Naive thymus-derived CD4-positive, alpha-beta T cell (primary cell): Measurements from ENCODE around the gene SMYD3. TPM values are rescaled to one million over a fixed set of nuclear protein-coding genes. Genes with fewer than 3 reads are reported as not detected.

Source experiments
- ATAC-seq: fragments of 150-1000 bp; cut with Tn5 transposase; 2 replicates; pipeline ENCODE4 v1.10.0; 2021; ENCODE audit warnings: mild to moderate bottlenecking, moderate library complexity
- CTCF ChIA-PET: fragments of 350-600 bp; sonication (Branson Sonifier 250); formaldehyde crosslinking; loops from one replicate; lab custom pipeline; 2021; ENCODE audit warnings: antibody characterized with exemption; lab: Charles Lee
- POLR2A ChIA-PET: fragments of 350-600 bp; sonication (Branson Sonifier 250); formaldehyde crosslinking; loops from one replicate; lab custom pipeline; 2021; ENCODE audit warnings: antibody characterized with exemption, inconsistent platforms; lab: Charles Lee
- DNase-seq, 9 donors: peaks; one replicate each; pipeline versions ENCODE4 v3.0.0 to v3.0.0-alpha.2; 2020 to 2022; ENCODE audit warnings: mixed read lengths in 1 of 9
- H3K27ac ChIP-seq: one replicate; pipeline ENCODE4 v1.7.0; 2013; ENCODE audit warnings: mild to moderate bottlenecking, low read depth, low read length, moderate library complexity
- H3K27me3 ChIP-seq, 2 donors: one replicate each; pipeline ENCODE4 v1.7.0; 2013; ENCODE audit warnings: low read length in 2 of 2, mild to moderate bottlenecking in 2 of 2, moderate library complexity in 2 of 2; ENCODE audit not compliant: control insufficient read depth in 2 of 2, insufficient read depth in 2 of 2
- H3K36me3 ChIP-seq, 3 experiments: 1 replicate in 2 of 3; 2 replicates in 1 of 3; pipeline ENCODE4 v1.7.0; 2013; ENCODE audit warnings: low read length in 3 of 3, mild to moderate bottlenecking in 3 of 3, moderate library complexity in 1 of 3; ENCODE audit not compliant: insufficient read depth in 3 of 3, control insufficient read depth in 2 of 3
- H3K4me1 ChIP-seq, 2 donors: one replicate each; pipeline ENCODE4 v1.7.0; 2013; ENCODE audit warnings: low read length in 2 of 2, mild to moderate bottlenecking in 2 of 2, moderate library complexity in 1 of 2; ENCODE audit not compliant: control insufficient read depth in 2 of 2, insufficient read depth in 2 of 2
- H3K4me3 ChIP-seq: 2 replicates; pipeline ENCODE4 v1.7.0; 2013; ENCODE audit warnings: mild to moderate bottlenecking, low read length
- H3K9me3 ChIP-seq, 3 experiments: 1 replicate in 2 of 3; 2 replicates in 1 of 3; pipeline ENCODE4 v1.7.0; 2013; ENCODE audit warnings: low read length in 3 of 3; ENCODE audit not compliant: control insufficient read depth in 2 of 3
- H3K27ac Mint-ChIP-seq, 9 donors: one replicate each; pipeline ENCODE4 v1.8.0; 2020 to 2022; ENCODE audit warnings: mixed read lengths in 9 of 9, mild to moderate bottlenecking in 8 of 9, moderate library complexity in 5 of 9, inconsistent platforms in 2 of 9
- H3K27me3 Mint-ChIP-seq, 5 donors: one replicate each; pipeline ENCODE4 v1.8.0; 2021 to 2022; ENCODE audit warnings: mixed read lengths in 5 of 5, mild to moderate bottlenecking in 1 of 5
- H3K36me3 Mint-ChIP-seq, 5 donors: one replicate each; pipeline ENCODE4 v1.8.0; 2020 to 2022; ENCODE audit warnings: mixed read lengths in 5 of 5, mild to moderate bottlenecking in 3 of 5, inconsistent platforms in 1 of 5
- H3K4me1 Mint-ChIP-seq, 7 donors: one replicate each; pipeline ENCODE4 v1.8.0; 2020 to 2022; ENCODE audit warnings: mixed read lengths in 7 of 7, mild to moderate bottlenecking in 3 of 7, inconsistent platforms in 1 of 7
- H3K4me3 Mint-ChIP-seq, 10 donors: one replicate each; pipeline ENCODE4 v1.8.0; 2020 to 2022; ENCODE audit warnings: mild to moderate bottlenecking in 10 of 10, mixed read lengths in 10 of 10, moderate library complexity in 6 of 10, inconsistent platforms in 2 of 10
- H3K9me3 Mint-ChIP-seq, 11 donors: one replicate each; pipeline ENCODE4 v1.8.0; 2020 to 2022; ENCODE audit warnings: mixed read lengths in 11 of 11, mild to moderate bottlenecking in 4 of 11, inconsistent platforms in 1 of 11, moderate library complexity in 1 of 11
- intact Hi-C, 2 donors: fragments of 100-400 bp; cut with micrococcal nuclease; formaldehyde crosslinking; loops; one replicate each; pipeline ENCODE4 v1.15.1; 2023
- polyA plus RNA-seq, 2 donors: library from polyadenylated mRNA; unstranded; fragments of 300-500 nt; fragmentation: Illumina TruSeq; gene quantifications; one replicate each; pipeline ENCODE4 v1.2.3, GENCODE V29; 2021
- total RNA-seq, 6 experiments: library from RNA in 5 of 6; stranded (reverse) in 5 of 6; gene quantifications; 1 replicate in 5 of 6; 2 replicates in 1 of 6; pipeline ENCODE4 v1.2.3 and lab custom pipeline; 2021 to 2026

The SMYD3 gene
- total and polyA plus RNA-seq, 7 experiments from 2014 or later = 19.5 to 28.6 (median 24.4) TPM

- no peak overlapping the region for H3K27ac ChIP-seq
- H3K4me3 Mint-ChIP-seq = no peak overlapping the region
- H3K36me3 ChIP-seq = no peaks in the 10 kb centered on the region
- no peaks in the 10 kb centered on the region for H3K27me3 ChIP-seq
- intact Hi-C loops = no loop called here
- H3K4me1 ChIP-seq = no peaks in the 10 kb centered on the region
- POLR2A ChIA-PET = no interaction called here
- H3K36me3 Mint-ChIP-seq = peaks cover 0 to 61% (median 20%) of the 10 kb centered on the region in 5 donors
- H3K9me3 ChIP-seq = no peaks in the 10 kb centered on the region
- DNase-seq (no peak), ATAC-seq (no peak)
- H3K4me1 Mint-ChIP-seq = no peaks in the 10 kb centered on the region
- no peak overlapping the region for H3K27ac Mint-ChIP-seq
- H3K4me3 ChIP-seq = no peak overlapping the region
- CTCF ChIA-PET = no interaction called here
- no peaks in the 10 kb centered on the region for H3K27me3 Mint-ChIP-seq
- peaks cover 0 to 3% (median 0%) of the 10 kb centered on the region in 11 donors for H3K9me3 Mint-ChIP-seq
These were observed 319.2 kb downstream of the SMYD3 start for GRCh38 chr1:246187834-246188372.

GRCh38 chr1:246184503-246184902 lies 322.6 kb downstream of the SMYD3 start:
- peaks cover 0 to 3% (median 0%) of the 10 kb centered on the region in 3 experiments for H3K36me3 ChIP-seq
- DNase-seq = no peak
- Mint-ChIP-seq H3K4me3 (no peak overlapping the region), H3K27ac (peak overlapping the region in 1 of 9 donors; percentile 18), H3K36me3 (peaks cover 0 to 55% (median 16%) of the 10 kb centered on the region in 5 donors), H3K9me3 (peaks cover 0 to 3% (median 0%) of the 10 kb centered on the region in 11 donors), H3K27me3 (no peaks in the 10 kb centered on the region), H3K4me1 (peaks cover 0 to 10% (median 5%) of the 10 kb centered on the region in 7 donors)
- no peak for ATAC-seq
- CTCF ChIA-PET = no interaction called here
- intact Hi-C loops = no loop called here
- no peak overlapping the region for H3K4me3 ChIP-seq
- H3K9me3 ChIP-seq = no peaks in the 10 kb centered on the region
- no peaks in the 10 kb centered on the region for H3K4me1 ChIP-seq
- POLR2A ChIA-PET = no interaction called here
- no peak overlapping the region for H3K27ac ChIP-seq
- no peaks in the 10 kb centered on the region for H3K27me3 ChIP-seq

- Mint-ChIP-seq H3K27ac (peak overlapping the region in 1 of 9 donors; percentile 21), H3K9me3 (peaks cover 0 to 3% (median 0%) of the 10 kb centered on the region in 11 donors), H3K36me3 (peaks cover 0 to 67% (median 29%) of the 10 kb centered on the region in 5 donors), H3K4me3 (no peak overlapping the region), H3K27me3 (no peaks in the 10 kb centered on the region), H3K4me1 (peaks cover 0 to 11% (median 5%) of the 10 kb centered on the region in 7 donors)
- Histone ChIP-seq H3K36me3 (peaks cover 0 to 4% (median 0%) of the 10 kb centered on the region in 3 experiments), H3K27me3 (no peaks in the 10 kb centered on the region), H3K9me3 (no peaks in the 10 kb centered on the region), H3K4me3 (no peak overlapping the region), H3K27ac (no peak overlapping the region), H3K4me1 (no peaks in the 10 kb centered on the region)
- ChIA-PET CTCF (no interaction called here), POLR2A (no interaction called here)
- DNase-seq = no peak
- intact Hi-C loops = no loop called here
- peak; percentile 41 for ATAC-seq
These were observed 324.8 kb downstream of the SMYD3 start for GRCh38 chr1:246182149-246182851.

GRCh38 chr1:246181241-246181640 lies 325.8 kb downstream of the SMYD3 start:
- no peak overlapping the region for H3K4me3 Mint-ChIP-seq
- no peak overlapping the region for H3K27ac Mint-ChIP-seq
- intact Hi-C loops = no loop called here
- DNase-seq = no peak
- POLR2A ChIA-PET = no interaction called here
- CTCF ChIA-PET = no interaction called here
- Histone ChIP-seq H3K4me3 (no peak overlapping the region), H3K27me3 (no peaks in the 10 kb centered on the region), H3K9me3 (no peaks in the 10 kb centered on the region), H3K4me1 (no peaks in the 10 kb centered on the region), H3K36me3 (peaks cover 0 to 4% (median 0%) of the 10 kb centered on the region in 3 experiments), H3K27ac (no peak overlapping the region)
- no peak for ATAC-seq
- peaks cover 0 to 3% (median 0%) of the 10 kb centered on the region in 11 donors for H3K9me3 Mint-ChIP-seq
- peaks cover 0 to 61% (median 23%) of the 10 kb centered on the region in 5 donors for H3K36me3 Mint-ChIP-seq
- no peaks in the 10 kb centered on the region for H3K27me3 Mint-ChIP-seq
- H3K4me1 Mint-ChIP-seq = peaks cover 0 to 12% (median 5%) of the 10 kb centered on the region in 7 donors

GRCh38 chr1:246179401-246179800 lies 327.7 kb downstream of the SMYD3 start:
- no peaks in the 10 kb centered on the region for H3K9me3 ChIP-seq
- no peak for ATAC-seq
- H3K27me3 Mint-ChIP-seq = no peaks in the 10 kb centered on the region
- H3K4me3 Mint-ChIP-seq = no peak overlapping the region
- no peak for DNase-seq
- no peaks in the 10 kb centered on the region for H3K27me3 ChIP-seq
- H3K27ac Mint-ChIP-seq = no peak overlapping the region
- ChIA-PET CTCF (no interaction called here), POLR2A (no interaction called here)
- H3K27ac ChIP-seq = no peak overlapping the region
- no peak overlapping the region for H3K4me3 ChIP-seq
- peaks cover 0 to 4% (median 0%) of the 10 kb centered on the region in 3 experiments for H3K36me3 ChIP-seq
- H3K4me1 Mint-ChIP-seq = peaks cover 0 to 12% (median 5%) of the 10 kb centered on the region in 7 donors
- no peaks in the 10 kb centered on the region for H3K4me1 ChIP-seq
- peaks cover 0 to 50% (median 23%) of the 10 kb centered on the region in 5 donors for H3K36me3 Mint-ChIP-seq
- intact Hi-C loops = no loop called here
- peaks cover 0 to under 1% (median 0%) of the 10 kb centered on the region in 11 donors for H3K9me3 Mint-ChIP-seq

GRCh38 chr1:246178717-246179311 lies 328.3 kb downstream of the SMYD3 start:
- no peak for ATAC-seq
- POLR2A ChIA-PET = no interaction called here
- no peak for DNase-seq
- H3K9me3 Mint-ChIP-seq = no peaks in the 10 kb centered on the region
- peaks cover 0 to 12% (median 5%) of the 10 kb centered on the region in 7 donors for H3K4me1 Mint-ChIP-seq
- Histone ChIP-seq H3K9me3 (no peaks in the 10 kb centered on the region), H3K36me3 (peaks cover 0 to 4% (median 0%) of the 10 kb centered on the region in 3 experiments), H3K4me1 (no peaks in the 10 kb centered on the region), H3K27me3 (no peaks in the 10 kb centered on the region), H3K27ac (no peak overlapping the region), H3K4me3 (no peak overlapping the region)
- peaks cover 0 to 48% (median 23%) of the 10 kb centered on the region in 5 donors for H3K36me3 Mint-ChIP-seq
- H3K27me3 Mint-ChIP-seq = no peaks in the 10 kb centered on the region
- no peak overlapping the region for H3K4me3 Mint-ChIP-seq
- CTCF ChIA-PET = no interaction called here
- intact Hi-C loops = no loop called here
- H3K27ac Mint-ChIP-seq = no peak overlapping the region
